ENCODE measurements around the gene BUB3.

The BUB3 gene

GRCh38 chr10:123135415-123136141, 18.6 kb upstream of the BUB3 start, which contains the start of gene HMX3:
Gene HMX3, plus strand, starts transcription at chr10:123135970. Its CDS starts 81 bp downstream, at chr10:123136051.
- H3K4me1 ChIP-seq (ENCODE audit: control insufficient read depth, insufficient read depth, low read length), result peaks cover 7% of the 10 kb centered on the region
- H3K4me3 ChIP-seq (ENCODE audit: low read length), result peak within 1 kb of the TSS; percentile 35
- no peak within 1 kb of the TSS for H3K27ac ChIP-seq (ENCODE audit: low read depth, low read length)
- H3K36me3 ChIP-seq (ENCODE audit: control insufficient read depth, insufficient read depth, low read length), result no peaks in the 10 kb centered on the region
- H3K9ac ChIP-seq (ENCODE audit: low read length), result no peak within 1 kb of the TSS
- H3K27me3 ChIP-seq (ENCODE audit: control insufficient read depth, insufficient read depth, low read length), result peaks cover 69% of the 10 kb centered on the region

- peaks cover 76% of the 10 kb centered on the region for H3K27me3 ChIP-seq (ENCODE audit: control insufficient read depth, insufficient read depth, low read length)
- H3K4me1 ChIP-seq (ENCODE audit: control insufficient read depth, insufficient read depth, low read length), result peaks cover 7% of the 10 kb centered on the region
- H3K36me3 ChIP-seq (ENCODE audit: control insufficient read depth, insufficient read depth, low read length), result no peaks in the 10 kb centered on the region
- H3K9ac ChIP-seq (ENCODE audit: low read length), result no peak overlapping the region
- H3K4me3 ChIP-seq (ENCODE audit: low read length), result no peak overlapping the region
- no peak overlapping the region for H3K27ac ChIP-seq (ENCODE audit: low read depth, low read length)
Observed at GRCh38 chr10:123136221-123136805, 17.9 kb upstream of the BUB3 start.

- Histone ChIP-seq H3K27ac (ENCODE audit: low read depth, low read length) (no peak overlapping the region), H3K27me3 (ENCODE audit: control insufficient read depth, insufficient read depth, low read length) (peaks cover 81% of the 10 kb centered on the region), H3K9ac (ENCODE audit: low read length) (no peak overlapping the region), H3K4me1 (ENCODE audit: control insufficient read depth, insufficient read depth, low read length) (peaks cover 7% of the 10 kb centered on the region), H3K36me3 (ENCODE audit: control insufficient read depth, insufficient read depth, low read length) (no peaks in the 10 kb centered on the region), H3K4me3 (ENCODE audit: low read length) (peak overlapping the region; percentile 46)
Observed at GRCh38 chr10:123136806-123137642, 17.2 kb upstream of the BUB3 start.

GRCh38 chr10:123139165-123139520, 15.1 kb upstream of the BUB3 start:
- no peaks in the 10 kb centered on the region for H3K36me3 ChIP-seq (ENCODE audit: control insufficient read depth, insufficient read depth, low read length)
- H3K27ac ChIP-seq (ENCODE audit: low read depth, low read length), result no peak overlapping the region
- no peak overlapping the region for H3K4me3 ChIP-seq (ENCODE audit: low read length)
- H3K4me1 ChIP-seq (ENCODE audit: control insufficient read depth, insufficient read depth, low read length), result no peaks in the 10 kb centered on the region
- peaks cover 77% of the 10 kb centered on the region for H3K27me3 ChIP-seq (ENCODE audit: control insufficient read depth, insufficient read depth, low read length)
- H3K9ac ChIP-seq (ENCODE audit: low read length), result no peak overlapping the region

- Histone ChIP-seq H3K36me3 (ENCODE audit: control insufficient read depth, insufficient read depth, low read length) (no peaks in the 10 kb centered on the region), H3K4me3 (ENCODE audit: low read length) (peak overlapping the region; percentile 12), H3K27me3 (ENCODE audit: control insufficient read depth, insufficient read depth, low read length) (peaks cover 73% of the 10 kb centered on the region), H3K4me1 (ENCODE audit: control insufficient read depth, insufficient read depth, low read length) (no peaks in the 10 kb centered on the region), H3K27ac (ENCODE audit: low read depth, low read length) (no peak overlapping the region), H3K9ac (ENCODE audit: low read length) (no peak overlapping the region)
Observed at GRCh38 chr10:123139521-123140163, 14.6 kb upstream of the BUB3 start.

GRCh38 chr10:123140164-123140982, 13.8 kb upstream of the BUB3 start:
- H3K36me3 ChIP-seq (ENCODE audit: control insufficient read depth, insufficient read depth, low read length), result no peaks in the 10 kb centered on the region
- no peak overlapping the region for H3K27ac ChIP-seq (ENCODE audit: low read depth, low read length)
- H3K9ac ChIP-seq (ENCODE audit: low read length), result no peak overlapping the region
- H3K4me3 ChIP-seq (ENCODE audit: low read length), result no peak overlapping the region
- peaks cover 69% of the 10 kb centered on the region for H3K27me3 ChIP-seq (ENCODE audit: control insufficient read depth, insufficient read depth, low read length)
- no peaks in the 10 kb centered on the region for H3K4me1 ChIP-seq (ENCODE audit: control insufficient read depth, insufficient read depth, low read length)

- Histone ChIP-seq H3K27me3 (ENCODE audit: control insufficient read depth, insufficient read depth, low read length) (peaks cover 71% of the 10 kb centered on the region), H3K36me3 (ENCODE audit: control insufficient read depth, insufficient read depth, low read length) (no peaks in the 10 kb centered on the region), H3K4me3 (ENCODE audit: low read length) (no peak overlapping the region), H3K9ac (ENCODE audit: low read length) (no peak overlapping the region), H3K27ac (ENCODE audit: low read depth, low read length) (no peak overlapping the region), H3K4me1 (ENCODE audit: control insufficient read depth, insufficient read depth, low read length) (no peaks in the 10 kb centered on the region)
Observed at GRCh38 chr10:123140983-123141390, 13.2 kb upstream of the BUB3 start.

- Histone ChIP-seq H3K4me3 (ENCODE audit: low read length) (no peak overlapping the region), H3K4me1 (ENCODE audit: control insufficient read depth, insufficient read depth, low read length) (no peaks in the 10 kb centered on the region), H3K27me3 (ENCODE audit: control insufficient read depth, insufficient read depth, low read length) (peaks cover 73% of the 10 kb centered on the region), H3K36me3 (ENCODE audit: control insufficient read depth, insufficient read depth, low read length) (no peaks in the 10 kb centered on the region), H3K9ac (ENCODE audit: low read length) (no peak overlapping the region), H3K27ac (ENCODE audit: low read depth, low read length) (no peak overlapping the region)
Observed at GRCh38 chr10:123141791-123142700, 12.2 kb upstream of the BUB3 start.

GRCh38 chr10:123142701-123143161, 11.5 kb upstream of the BUB3 start:
- Histone ChIP-seq H3K27me3 (ENCODE audit: control insufficient read depth, insufficient read depth, low read length) (peaks cover 73% of the 10 kb centered on the region), H3K36me3 (ENCODE audit: control insufficient read depth, insufficient read depth, low read length) (no peaks in the 10 kb centered on the region)

GRCh38 chr10:123143162-123143824, 10.9 kb upstream of the BUB3 start:
- Histone ChIP-seq H3K4me1 (ENCODE audit: control insufficient read depth, insufficient read depth, low read length) (no peaks in the 10 kb centered on the region), H3K27me3 (ENCODE audit: control insufficient read depth, insufficient read depth, low read length) (peaks cover 73% of the 10 kb centered on the region), H3K27ac (ENCODE audit: low read depth, low read length) (no peak overlapping the region), H3K36me3 (ENCODE audit: control insufficient read depth, insufficient read depth, low read length) (no peaks in the 10 kb centered on the region), H3K4me3 (ENCODE audit: low read length) (no peak overlapping the region), H3K9ac (ENCODE audit: low read length) (no peak overlapping the region)

More at GRCh38 chr10:123142701-123143161, 11.5 kb upstream of the BUB3 start:
- H3K4me3 ChIP-seq (ENCODE audit: low read length), result no peak overlapping the region
- no peak overlapping the region for H3K9ac ChIP-seq (ENCODE audit: low read length)
- no peaks in the 10 kb centered on the region for H3K4me1 ChIP-seq (ENCODE audit: control insufficient read depth, insufficient read depth, low read length)
- H3K27ac ChIP-seq (ENCODE audit: low read depth, low read length), result no peak overlapping the region
